NCI-H2029 treated with DMSO at 0.1 percent for 48 hours (cell line): ENCODE results near the gene EPS8L3.
"Not testable (repeated sequence)": the region's sequence is repeated elsewhere in the genome, so short reads cannot be mapped to it uniquely, and the experiment has no call there.

Experiments used
- DNase-seq: peaks from one replicate; lab custom pipeline; 2025; lab: John Stamatoyannopoulos, UW

EPS8L3 gene

GRCh38 chr1:109780982-109781381 lies 17.3 kb upstream of the EPS8L3 start:
- no peak for DNase-seq

- DNase-seq = no peak
These were observed 14.4 kb upstream of the EPS8L3 start for GRCh38 chr1:109777980-109778625.

GRCh38 chr1:109777436-109777835 lies 13.7 kb upstream of the EPS8L3 start:
- DNase-seq = no peak

GRCh38 chr1:109776911-109777310 lies 13.2 kb upstream of the EPS8L3 start:
- DNase-seq = peak; percentile 7

GRCh38 chr1:109776206-109776835 lies 12.6 kb upstream of the EPS8L3 start:
- DNase-seq = no peak

- DNase-seq = no peak
These were observed 11.7 kb upstream of the EPS8L3 start for GRCh38 chr1:109775398-109775797.

GRCh38 chr1:109773900-109774485 lies 10.3 kb upstream of the EPS8L3 start:
- no peak for DNase-seq

- peak; percentile 21 for DNase-seq
These were observed 9.6 kb upstream of the EPS8L3 start for GRCh38 chr1:109773203-109773899.

- no peak for DNase-seq
These were observed 9.0 kb upstream of the EPS8L3 start for GRCh38 chr1:109772658-109773202.

- no peak for DNase-seq
These were observed 8.3 kb upstream of the EPS8L3 start for GRCh38 chr1:109771712-109772657.

GRCh38 chr1:109770331-109771095 lies 6.8 kb upstream of the EPS8L3 start:
- DNase-seq = no peak

GRCh38 chr1:109769330-109770078 lies 5.8 kb upstream of the EPS8L3 start:
- no peak for DNase-seq

GRCh38 chr1:109768820-109769219 lies 5.1 kb upstream of the EPS8L3 start:
- DNase-seq = no peak

GRCh38 chr1:109768335-109768650 lies 4.6 kb upstream of the EPS8L3 start:
- DNase-seq = no peak

- DNase-seq = no peak
These were observed 4.1 kb upstream of the EPS8L3 start for GRCh38 chr1:109767637-109768334.

- DNase-seq = not testable (repeated sequence)
These were observed 3.4 kb upstream of the EPS8L3 start for GRCh38 chr1:109766991-109767636.

GRCh38 chr1:109765896-109766615 lies 2.3 kb upstream of the EPS8L3 start:
- no peak for DNase-seq

- no peak for DNase-seq
These were observed 1.7 kb upstream of the EPS8L3 start for GRCh38 chr1:109765483-109765815.
